ENCODE results near the gene TMEM128.
A peak's percentile ranks its signal among the peaks of the same experiment; 100 is the strongest.
"Not testable (repeated sequence)": the region's sequence is repeated elsewhere in the genome, so short reads cannot be mapped to it uniquely, and the experiment has no call there.

The TMEM128 gene, protein sequence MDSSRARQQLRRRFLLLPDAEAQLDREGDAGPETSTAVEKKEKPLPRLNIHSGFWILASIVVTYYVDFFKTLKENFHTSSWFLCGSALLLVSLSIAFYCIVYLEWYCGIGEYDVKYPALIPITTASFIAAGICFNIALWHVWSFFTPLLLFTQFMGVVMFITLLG

DNA sequence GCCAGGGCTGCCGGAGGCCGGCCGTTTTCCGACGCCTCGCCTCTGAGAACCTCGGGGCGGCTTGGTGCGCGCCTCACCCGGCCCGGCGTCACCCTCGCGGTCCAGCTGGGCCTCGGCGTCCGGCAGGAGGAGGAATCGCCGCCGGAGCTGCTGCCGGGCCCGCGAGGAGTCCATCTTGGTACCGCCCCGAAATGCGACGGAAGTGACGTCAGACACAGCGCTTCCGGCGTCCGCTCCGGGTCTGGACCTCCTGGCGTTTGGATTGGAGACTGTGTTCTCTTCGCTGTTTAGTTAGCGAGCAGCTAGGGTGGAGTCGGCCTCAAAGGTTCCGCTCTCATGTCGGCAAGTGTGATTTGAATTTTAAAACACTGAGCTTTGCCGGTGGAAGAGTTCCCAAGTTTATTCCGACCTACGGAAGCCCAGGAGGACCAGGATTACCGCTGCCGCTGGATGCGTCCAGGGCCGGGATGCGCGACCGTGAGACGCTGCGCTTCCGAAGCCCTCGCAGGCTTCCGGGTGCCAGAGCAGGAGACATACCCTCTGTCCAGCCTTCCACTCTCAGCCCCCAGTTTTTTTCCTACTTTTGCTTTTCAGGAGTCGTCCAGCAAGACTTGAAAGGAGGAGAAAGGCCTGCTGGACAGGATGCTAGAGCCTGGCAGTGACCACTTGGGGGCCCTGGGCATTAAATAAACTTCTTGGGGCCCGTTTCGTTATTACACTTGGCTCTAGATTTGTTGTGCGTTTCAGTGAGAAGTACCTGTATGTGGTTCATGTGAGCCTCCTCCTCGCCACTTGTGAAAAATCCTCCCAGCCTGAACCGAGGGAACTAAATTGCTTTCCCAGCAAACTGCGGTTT, at the start of gene TMEM128:
Gene TMEM128 (minus strand): TSS at position 195 of the 856 bp plus-strand sequence. CDS start 21 bp downstream, at position 174.
- peak; percentile 95 for DNase-seq

DNA sequence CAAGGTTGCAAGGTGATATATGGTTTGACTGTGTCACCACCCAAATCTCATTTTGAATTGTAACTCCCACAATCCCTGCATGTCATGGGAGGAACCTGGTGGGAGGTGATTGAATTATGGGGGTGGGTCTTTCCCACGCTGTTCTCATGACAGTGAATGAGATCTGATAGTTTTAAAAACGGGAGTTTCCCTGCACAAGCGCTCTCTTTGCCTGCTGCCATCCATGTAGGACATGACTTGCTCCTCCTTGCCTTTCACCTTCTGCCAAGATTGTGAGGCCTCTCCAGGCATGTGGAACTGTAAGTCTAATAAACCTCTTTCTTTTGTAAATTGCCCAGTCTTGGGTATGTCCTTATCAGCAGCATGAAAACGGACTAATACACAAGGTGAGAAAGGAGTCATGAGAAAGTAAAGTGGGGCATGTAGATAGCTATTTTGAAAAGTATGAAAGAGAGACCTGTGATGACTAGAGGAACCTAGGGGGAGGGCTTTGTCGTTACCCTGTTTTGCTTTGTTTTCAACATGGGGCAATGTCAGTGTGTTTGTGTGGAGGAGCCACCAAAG, 48.3 kb upstream of the TMEM128 start:
- DNase-seq, result no peak

DNA sequence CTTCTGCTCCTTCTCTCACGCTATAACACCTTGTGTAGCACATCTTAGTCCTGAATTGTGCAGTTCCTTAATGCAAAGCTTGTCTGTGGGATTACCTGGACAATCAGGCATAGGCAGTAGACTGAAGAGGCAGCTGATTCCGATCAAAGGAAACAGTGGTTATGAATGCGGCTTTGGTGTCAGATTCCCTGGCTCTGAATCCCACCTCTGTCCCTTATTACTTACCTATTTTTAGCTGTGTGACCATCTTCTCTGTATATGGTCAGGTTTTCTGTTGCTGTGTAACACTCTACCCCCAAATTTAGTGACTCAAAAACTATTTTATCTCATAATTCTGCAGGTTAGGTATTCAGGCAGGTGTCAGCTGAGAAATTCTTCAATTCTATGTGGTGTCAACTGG, 45.3 kb upstream of the TMEM128 start:
- DNase-seq, result no peak

DNA sequence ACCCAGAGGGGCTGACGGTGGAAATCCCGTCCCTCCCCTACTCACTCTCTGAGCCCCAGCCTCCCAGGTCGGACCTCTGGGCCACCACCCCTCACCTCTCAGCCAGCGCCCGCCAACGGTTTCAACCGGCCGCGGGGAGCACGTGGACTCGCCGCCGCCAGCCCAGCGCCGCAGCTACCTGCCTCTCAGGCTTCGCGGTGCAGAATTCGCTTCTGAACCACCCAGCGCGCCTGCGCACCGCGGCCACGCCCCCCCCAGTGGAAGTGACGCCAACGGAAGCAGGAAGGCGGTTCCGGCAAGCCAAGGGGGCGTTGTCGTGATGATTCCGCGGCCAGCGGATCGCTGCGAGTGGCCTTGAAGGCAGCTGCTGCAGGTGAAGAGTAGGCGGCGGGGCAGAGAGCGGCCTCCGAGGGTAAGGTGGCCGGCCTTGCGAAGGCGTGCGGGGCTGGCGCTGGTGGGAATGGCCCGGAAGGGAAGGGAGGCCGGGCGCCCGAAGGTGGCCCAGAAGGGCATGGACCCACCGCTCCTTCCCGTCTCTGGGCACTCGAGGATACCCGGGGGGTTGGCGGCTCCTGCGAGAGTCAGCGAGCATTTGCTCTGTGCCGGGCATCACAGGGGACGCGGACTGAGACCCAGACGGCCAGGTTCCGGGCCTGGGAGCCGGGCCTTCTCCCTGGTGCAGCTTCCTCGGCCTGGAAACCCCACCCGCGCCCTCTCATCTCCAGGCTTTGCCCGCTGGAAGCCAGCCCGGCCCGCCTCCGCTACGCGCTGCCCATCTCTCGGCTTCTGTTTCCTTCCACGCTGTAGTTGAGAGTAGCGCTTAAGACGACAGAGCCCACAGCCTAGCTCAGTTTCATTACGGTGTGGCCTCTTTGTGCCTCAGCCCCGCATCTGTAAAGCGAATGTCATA, 42.2 kb upstream of the TMEM128 start, which contains the start of the genes LYAR and ZBTB49:
Gene LYAR (minus strand): TSS at position 214 of the 910 bp plus-strand sequence. CDS start 6,412 bp downstream, outside the sequence.
Gene ZBTB49 (plus strand): TSS at position 311 of the 910 bp plus-strand sequence. CDS start 9,695 bp downstream, outside the sequence.
- peak; percentile 89 for DNase-seq

DNA sequence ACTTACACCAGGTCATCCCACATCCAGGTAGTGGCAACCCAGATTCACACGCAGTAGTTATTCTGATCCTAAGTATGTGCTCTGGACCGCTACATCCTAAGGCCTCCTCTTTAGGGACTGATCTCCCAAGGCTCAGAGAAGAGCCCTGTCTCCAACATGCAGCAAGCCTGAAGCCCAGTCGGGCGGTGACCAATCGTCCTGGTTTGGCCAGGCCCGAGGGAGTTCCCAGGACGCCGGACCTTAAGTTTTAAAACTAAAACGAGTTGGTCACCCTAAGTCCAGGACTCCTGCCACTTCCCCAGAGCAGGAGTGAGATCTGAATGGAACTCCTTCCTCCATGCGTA, 41.5 kb upstream of the TMEM128 start:
- DNase-seq, result no peak

DNA sequence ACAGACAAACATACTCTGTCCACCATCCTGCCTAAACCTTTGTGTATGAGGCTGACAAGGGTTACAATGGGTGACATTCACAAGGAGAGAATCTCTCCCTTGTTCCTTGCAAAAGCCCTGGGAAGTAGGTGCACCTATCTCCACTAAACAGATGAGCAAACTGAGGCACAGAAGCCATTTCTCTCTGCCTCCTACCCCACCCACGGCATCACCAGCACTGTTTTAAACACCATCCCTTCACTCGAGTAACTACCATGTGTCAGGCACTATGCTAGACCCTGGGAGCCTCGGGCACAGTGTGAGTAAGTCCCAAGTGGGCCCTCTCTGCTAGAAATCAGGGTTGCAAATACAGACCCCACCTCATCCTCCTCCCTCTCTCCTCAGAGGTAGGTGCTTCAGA, 41.0 kb upstream of the TMEM128 start:
- DNase-seq, result no peak

DNA sequence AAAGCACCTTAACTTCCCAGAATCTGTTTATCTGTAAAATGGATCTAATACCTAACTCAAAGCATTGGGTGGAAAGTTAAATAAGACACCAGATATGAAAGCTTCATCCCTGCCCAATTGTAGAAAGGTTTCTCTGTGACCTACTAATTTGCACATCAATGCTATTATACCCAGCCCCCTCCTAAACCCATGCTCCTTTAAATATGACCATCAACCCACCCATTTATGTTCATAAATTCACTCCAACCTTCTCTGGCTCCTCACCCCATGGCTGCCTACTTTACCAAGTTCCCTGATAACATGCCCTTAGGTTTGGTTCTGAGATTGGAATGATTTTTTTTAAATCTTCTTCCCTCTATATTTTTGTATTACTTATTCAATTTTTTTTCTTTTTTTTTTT, 40.1 kb upstream of the TMEM128 start:
- DNase-seq, result no peak

DNA sequence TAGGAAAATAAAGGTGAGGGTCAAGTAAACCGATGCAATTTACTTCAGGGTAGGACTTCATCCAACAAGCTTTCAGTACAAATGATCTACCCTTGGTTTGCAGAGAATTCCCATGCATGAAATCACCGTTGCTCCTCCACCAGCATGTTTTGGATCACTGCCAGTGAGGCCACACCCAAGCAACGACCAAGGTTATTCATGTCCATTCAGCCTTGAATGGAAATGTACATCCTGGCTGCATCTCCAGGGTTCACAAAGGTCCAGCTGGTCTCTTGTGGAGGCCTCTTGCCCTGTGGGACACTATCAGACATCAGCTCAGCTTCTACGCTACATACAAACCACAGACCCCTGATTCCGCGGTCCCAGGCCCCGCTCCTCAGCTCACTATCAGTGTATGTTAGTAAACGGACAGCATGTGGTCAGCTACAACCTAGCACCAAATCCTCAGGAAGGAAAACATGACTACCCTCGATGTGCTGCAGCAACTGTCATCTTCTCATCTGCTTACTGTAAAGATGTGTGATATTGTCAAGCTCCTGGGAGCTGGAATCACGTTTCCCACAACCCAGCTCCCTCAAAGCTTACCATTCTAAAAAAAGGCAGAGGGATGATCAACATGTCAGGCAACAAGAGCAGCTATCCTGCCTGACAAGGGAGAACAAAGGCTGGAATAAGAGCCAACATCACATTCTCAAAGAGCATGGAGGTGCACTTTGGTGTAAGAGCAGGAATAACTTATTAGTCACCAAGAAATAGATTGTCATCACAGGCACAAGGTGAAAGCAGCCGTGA, 37.0 kb upstream of the TMEM128 start:
- no peak for DNase-seq

DNA sequence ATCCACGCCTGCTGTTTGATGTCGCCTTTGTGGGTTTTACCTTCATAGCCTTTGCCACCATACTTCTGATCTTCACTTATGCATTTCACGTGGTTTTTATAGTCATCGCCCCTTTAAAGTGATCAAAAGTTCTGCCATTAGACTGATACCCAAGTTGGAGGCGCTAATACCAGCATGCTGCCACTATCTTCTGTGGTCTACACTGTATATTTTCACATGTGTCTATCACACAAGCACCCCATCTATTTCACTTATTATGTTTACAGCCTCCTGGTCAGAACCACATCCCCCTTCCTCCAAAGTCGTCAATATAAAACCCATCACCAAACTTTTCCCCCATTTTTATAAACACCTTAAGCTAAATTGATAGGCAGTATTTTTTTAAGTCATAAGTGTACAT, 33.8 kb upstream of the TMEM128 start:
- DNase-seq, result no peak

DNA sequence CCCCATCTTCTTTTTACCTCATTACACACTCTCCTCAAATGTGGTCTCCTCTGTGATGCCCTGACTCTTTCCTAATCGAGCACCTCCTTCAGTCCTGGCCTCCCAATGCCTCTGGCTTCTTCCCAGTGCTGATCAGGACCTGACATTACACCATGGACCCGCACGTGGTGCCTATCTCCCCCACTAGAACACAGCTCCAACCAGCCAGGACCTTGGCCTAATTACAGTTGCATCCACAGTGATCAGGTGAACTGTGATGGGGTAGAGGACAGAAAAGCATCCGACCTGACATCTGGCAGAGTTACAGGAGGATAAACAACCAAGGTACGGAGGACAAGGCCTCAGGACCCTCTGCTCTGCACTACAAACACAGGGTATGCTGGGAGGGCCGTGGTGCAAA, 29.5 kb upstream of the TMEM128 start:
- DNase-seq, result no peak

DNA sequence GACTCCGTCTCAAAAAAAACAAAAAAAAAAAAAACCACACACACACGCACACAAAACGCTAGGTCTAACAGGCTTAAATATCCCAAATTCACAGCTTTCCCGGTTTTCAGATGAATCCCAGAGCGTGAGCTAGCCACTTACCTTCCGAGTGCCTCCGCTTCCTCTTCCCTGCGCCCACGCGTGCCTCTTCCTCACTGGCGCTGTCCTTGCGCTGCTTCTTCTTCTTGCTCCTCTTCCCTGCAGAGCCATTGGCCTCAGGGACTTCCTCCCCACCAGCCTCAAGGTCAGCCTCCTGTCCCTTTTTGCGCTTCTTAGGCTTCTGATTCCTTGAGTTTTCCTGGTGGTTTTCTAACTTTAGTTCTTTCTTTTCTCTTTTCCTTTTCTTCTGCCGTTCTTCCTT, 26.2 kb upstream of the TMEM128 start:
- peak; percentile 28 for DNase-seq

DNA sequence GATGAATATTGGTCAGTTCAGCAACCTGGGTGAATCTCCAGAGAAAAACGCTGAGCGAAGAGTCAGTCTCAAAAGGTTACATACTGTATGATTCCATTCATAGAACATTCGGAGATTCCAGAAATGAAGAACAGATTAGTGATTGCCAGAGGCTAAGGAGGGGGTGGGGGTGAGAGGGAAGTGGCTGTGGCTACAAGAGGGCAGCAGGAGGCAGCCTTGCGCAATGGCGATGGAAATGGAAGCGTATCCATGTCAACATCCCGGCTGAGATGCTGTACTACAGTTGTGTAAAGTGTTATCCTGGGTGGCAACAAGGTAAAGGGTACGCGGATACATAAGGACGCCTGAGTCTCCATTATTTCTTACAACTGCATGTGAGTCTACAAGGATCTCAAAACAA, 23.9 kb upstream of the TMEM128 start:
- DNase-seq, result peak; percentile 26

DNA sequence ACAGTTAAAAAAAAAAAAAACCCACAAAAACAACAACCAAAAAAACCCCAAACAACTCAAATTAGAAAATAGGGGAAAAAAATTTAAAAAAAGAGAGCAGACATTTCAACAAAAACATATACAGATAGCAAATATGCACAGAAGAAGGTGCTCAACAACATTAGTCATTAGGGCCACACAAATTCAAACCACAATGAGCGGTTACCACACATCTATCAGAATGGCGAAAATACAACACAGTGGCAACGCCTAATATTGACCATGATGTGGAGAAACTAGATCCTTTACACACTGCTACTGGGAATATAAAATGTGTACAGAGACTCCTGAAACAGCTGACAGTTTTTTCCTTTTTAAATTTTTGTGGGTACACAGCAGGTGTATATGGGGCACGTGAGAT, 22.5 kb upstream of the TMEM128 start:
- peak; percentile 67 for DNase-seq

DNA sequence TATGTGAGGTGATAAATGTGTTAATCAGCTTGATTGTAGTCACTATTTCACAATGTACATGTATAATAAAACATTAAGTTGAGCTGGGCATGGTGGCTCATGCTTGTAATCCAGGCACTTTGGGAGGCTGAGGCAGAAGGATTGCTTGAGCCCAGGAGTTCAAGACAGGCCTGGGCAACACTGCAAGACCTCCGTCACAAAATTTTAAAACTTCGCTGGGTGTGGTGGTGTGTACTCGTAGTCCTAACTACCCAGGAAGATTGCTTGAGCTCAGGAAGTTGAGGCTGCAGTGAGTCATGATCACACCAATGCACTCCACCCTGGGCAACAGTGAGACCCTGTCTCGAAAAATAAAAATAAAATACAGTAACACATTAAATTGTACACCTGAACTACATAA, 21.8 kb upstream of the TMEM128 start:
- DNase-seq, result peak; percentile 84

DNA sequence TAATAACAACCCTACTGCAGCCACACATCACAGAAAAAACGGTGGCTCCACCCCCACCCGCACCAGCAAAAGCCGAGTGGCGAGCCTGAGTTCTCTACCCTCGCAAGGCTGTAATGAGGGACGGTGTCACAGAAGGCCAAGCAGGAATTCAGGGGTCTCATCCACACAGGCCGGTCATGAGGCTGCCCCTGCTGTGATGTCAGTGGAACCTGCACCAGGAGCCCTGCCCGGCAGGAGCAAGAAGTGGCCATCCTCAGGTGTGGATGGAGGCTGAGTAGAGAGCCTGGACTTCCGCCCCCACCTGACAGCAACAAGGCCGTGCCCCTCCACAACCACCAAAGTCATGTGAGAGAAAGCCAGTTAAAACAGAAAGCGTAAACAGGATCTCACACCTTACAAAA, 21.3 kb upstream of the TMEM128 start:
- DNase-seq, result no peak

DNA sequence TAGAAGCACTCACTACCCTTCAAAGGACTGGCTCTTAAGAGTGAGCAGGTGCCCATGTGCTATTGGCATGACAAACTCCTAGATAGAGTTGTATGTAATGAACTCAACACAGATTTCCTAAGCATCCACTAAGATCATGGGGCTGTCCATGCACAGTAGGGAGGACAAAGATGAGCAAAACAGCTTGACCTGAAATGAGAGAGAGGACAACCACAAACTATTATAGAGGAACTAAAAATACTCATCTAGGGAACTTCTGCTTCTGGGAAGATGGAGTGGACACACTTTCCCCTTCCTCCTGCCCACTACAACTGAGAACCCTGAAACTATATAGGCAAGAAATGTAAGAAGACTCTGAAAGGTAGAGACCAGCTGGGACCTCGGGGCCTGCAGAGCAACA, 20.8 kb upstream of the TMEM128 start:
- peak; percentile 90 for DNase-seq

DNA sequence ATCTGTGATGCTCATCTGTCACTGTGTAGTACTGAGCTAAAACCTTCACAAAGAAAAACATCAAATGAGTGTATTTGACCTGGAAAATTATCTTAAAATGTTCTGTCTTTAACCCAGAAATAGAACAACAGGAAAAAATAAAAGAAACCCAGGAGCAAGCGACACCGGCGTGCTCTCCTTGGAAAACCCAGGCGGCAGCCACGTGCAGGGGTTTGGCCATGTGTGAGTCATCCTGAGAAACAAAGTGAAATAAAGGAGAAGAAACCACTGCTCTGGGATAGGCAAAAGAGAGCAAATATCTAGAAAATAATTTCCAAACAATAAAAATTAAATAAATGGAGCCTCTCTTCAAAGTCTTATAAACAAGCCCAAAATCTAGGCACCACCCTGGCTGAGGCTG, 20.0 kb upstream of the TMEM128 start:
- DNase-seq, result peak; percentile 66

DNA sequence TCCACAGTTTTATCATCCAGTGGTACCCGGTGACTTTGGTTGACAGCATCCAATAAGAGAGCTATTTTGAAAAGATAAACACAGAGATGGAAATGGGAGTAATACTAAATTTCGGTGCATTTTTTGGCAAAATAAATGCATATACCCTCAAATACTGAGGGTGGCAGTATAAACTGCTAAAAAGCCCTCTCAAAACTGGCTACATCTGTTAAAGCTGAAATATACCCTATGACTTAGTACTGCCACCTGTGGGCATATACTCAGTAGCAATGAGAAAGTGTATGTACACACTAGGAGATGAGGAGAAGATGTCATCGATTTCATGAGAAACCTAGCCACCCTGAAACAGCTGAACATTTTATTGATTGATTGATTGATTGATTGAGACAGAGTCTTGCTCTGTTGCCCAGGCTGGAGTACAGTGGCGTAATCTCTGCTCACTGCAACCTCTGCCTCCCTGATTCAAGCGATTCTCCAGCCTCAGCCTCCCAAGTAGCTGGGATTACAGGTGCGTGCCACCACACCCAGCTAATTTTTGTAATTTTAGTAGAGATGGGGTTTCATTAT, 12.2 kb upstream of the TMEM128 start:
- DNase-seq, result peak; percentile 79

DNA sequence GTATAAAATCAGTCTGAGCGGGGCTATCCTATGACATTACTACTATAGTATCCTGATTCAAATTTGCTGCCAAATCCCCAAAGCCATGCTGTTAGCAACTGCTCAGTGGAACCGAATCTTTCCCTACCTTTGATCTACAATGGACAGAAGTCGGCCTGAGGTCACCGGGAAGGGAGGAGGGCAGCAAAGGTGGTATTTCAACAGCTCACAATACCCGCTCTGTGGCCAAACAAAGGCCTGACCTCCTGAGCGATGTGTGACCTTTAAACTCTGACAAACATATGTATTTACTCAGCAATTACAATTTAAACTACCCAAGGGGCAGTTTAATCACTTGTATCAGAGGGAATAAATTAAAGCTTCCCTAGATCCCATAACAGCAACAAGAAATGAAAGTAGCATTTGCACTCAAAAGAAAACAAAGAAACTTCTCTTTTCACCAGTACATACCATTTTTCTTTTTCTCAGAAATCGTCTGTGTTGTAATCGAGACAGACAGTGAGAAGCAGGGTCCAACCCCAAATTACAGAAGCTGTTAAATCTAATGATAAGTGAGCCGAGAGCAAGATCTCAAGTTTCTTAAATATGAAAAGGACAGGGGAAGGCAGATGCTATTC, 11.6 kb upstream of the TMEM128 start:
- DNase-seq, result peak; percentile 61

DNA sequence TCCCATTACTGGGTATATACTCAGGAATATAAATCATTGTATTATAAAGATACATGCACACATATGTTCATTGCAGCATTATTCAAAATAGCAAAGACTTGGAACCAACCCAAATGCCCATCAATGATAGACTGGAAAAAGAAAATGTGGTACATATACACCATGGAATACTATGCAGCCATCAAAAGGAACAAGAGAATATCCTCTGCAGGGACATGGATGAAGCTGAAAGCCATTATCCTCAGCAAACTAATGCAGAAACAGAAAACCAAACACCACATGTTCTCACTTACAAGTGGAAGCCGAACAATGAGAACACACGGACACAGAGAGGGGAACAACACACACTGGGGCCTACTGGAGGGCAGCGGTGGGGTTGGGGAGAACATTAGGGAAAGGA, 9.7 kb upstream of the TMEM128 start:
- DNase-seq, result not testable (repeated sequence)

DNA sequence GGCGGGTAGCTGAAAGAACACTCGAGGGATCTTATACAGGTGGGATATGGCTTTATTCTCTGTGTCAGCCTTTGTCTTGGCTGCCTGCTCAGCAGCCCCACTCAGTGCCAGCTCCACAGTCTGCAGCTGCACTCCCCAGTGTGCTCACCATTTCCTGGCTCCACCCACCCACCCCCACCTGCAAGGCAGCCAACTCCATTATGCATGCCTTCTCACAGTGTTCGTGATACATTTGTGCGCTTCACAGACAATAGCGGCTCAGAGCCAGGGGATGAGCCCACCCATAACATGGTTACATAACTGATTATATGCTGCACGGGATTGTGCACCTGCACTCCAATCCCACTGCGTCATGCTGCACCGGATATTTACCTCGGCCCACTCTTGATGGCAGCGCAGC, 8.8 kb upstream of the TMEM128 start:
- DNase-seq, result no peak
